SK-N-SH (cell line): ENCODE results near the gene CD300E. TPM values are rescaled to one million over a fixed set of nuclear protein-coding genes. Genes with fewer than 3 reads are reported as not detected.

Experiments used
- CTCF ChIA-PET: fragments of 300-600, 350-600 bp; formaldehyde crosslinking; extraction: SDS; loops from one replicate; lab custom pipeline; 2021; lab: Yijun Ruan, JAX
- POLR2A ChIA-PET: fragments of 350-600 bp; sonication (Branson Sonifier 250); formaldehyde crosslinking; extraction: SDS; loops from one replicate; lab custom pipeline; 2020; ENCODE audit warnings: antibody characterized with exemption, inconsistent platforms; lab: Yijun Ruan, JAX
- DNase-seq: peaks from one replicate; pipeline ENCODE4 v3.0.0; 2012
- H2AFZ ChIP-seq: fragments of 200-600 bp; sonication (generic); 2 replicates; pipeline ENCODE4 v1.8.1; 2016; ENCODE audit warnings: antibody characterized with exemption, mild to moderate bottlenecking, low read depth
- H3F3A ChIP-seq: fragments of 200-600 bp; sonication (generic); replicated peaks from 2 replicates; pipeline ENCODE3; 2016; ENCODE audit warnings: antibody characterized with exemption, mild to moderate bottlenecking; ENCODE audit not compliant: insufficient read depth
- H3K27ac ChIP-seq, 2 experiments: fragments of 200-500 bp in 1 of 2; fragments of 200-600 bp in 1 of 2; sonication (Bioruptor generic) in 1 of 2; sonication (generic), shearing (Covaris generic) in 1 of 2; 2 replicates each; pipeline versions ENCODE4 v1.5.1 to v1.6.1; 2014 to 2016; ENCODE audit warnings: low read depth in 2 of 2, inconsistent platforms in 1 of 2, low read length in 1 of 2, mild to moderate bottlenecking in 1 of 2, mixed read lengths in 1 of 2
- H3K27me3 ChIP-seq: fragments of 200-600 bp; sonication (generic), shearing (Covaris generic); 2 replicates; pipeline ENCODE4 v1.6.1; 2016; ENCODE audit warnings: mixed run types; ENCODE audit not compliant: insufficient read depth
- H3K36me3 ChIP-seq, 2 experiments: fragments of 200-500 bp in 1 of 2; fragments of 200-600 bp in 1 of 2; sonication (Bioruptor generic) in 1 of 2; sonication (generic) in 1 of 2; replicated peaks in 1 of 2; 2 replicates each; pipeline versions ENCODE3 to v1.5.1; 2014 to 2016; ENCODE audit warnings: low read length in 1 of 2, mild to moderate bottlenecking in 1 of 2; ENCODE audit not compliant: insufficient read depth in 2 of 2, control insufficient read depth in 1 of 2
- H3K4me1 ChIP-seq, 2 experiments: fragments of 200-500 bp in 1 of 2; fragments of 200-600 bp in 1 of 2; sonication (Bioruptor generic) in 1 of 2; sonication (generic), shearing (Covaris generic) in 1 of 2; 2 replicates each; pipeline versions ENCODE4 v1.5.1 to v1.6.1; 2014 to 2016; ENCODE audit warnings: low read depth in 1 of 2, low read length in 1 of 2, mixed run types in 1 of 2; ENCODE audit not compliant: insufficient read depth in 2 of 2, control insufficient read depth in 1 of 2
- H3K4me2 ChIP-seq: fragments of 200-600 bp; sonication (generic), shearing (Covaris generic); 2 replicates; pipeline ENCODE4 v1.6.1; 2017; ENCODE audit warnings: mixed run types
- H3K4me3 ChIP-seq, 2 experiments: fragments of 200-500 bp in 1 of 2; fragments of 200-600 bp in 1 of 2; sonication (Bioruptor generic) in 1 of 2; sonication (generic), shearing (Covaris generic) in 1 of 2; 2 replicates each; pipeline versions ENCODE4 v1.5.1 to v1.8.1; 2014 to 2016; ENCODE audit warnings: low read depth in 2 of 2, inconsistent platforms in 1 of 2, low read length in 1 of 2, mild to moderate bottlenecking in 1 of 2, mixed read lengths in 1 of 2, moderate library complexity in 1 of 2
- H3K79me2 ChIP-seq: fragments of 200-600 bp; sonication (generic); 2 replicates; pipeline ENCODE4 v1.8.1; 2017; ENCODE audit warnings: mild to moderate bottlenecking; ENCODE audit not compliant: insufficient read depth
- H3K9ac ChIP-seq: fragments of 200-600 bp; sonication (generic); 2 replicates; pipeline ENCODE4 v1.6.1; 2017; ENCODE audit warnings: mixed run types
- H3K9me2 ChIP-seq: fragments of 200-600 bp; sonication (generic); 2 replicates; pipeline ENCODE4 v1.6.1; 2017; ENCODE audit warnings: mixed run types
- H3K9me3 ChIP-seq: fragments of 200-600 bp; sonication (generic); 2 replicates; pipeline ENCODE4 v1.6.1; 2017; ENCODE audit warnings: mixed run types, mild to moderate bottlenecking, moderate library complexity
- H4K20me1 ChIP-seq: fragments of 200-600 bp; sonication (generic); 2 replicates; pipeline ENCODE4 v1.6.1; 2017; ENCODE audit warnings: mild to moderate bottlenecking, mixed run types; ENCODE audit not compliant: insufficient read depth
- CTCF ChIP-seq: fragments of 200-600 bp; sonication (generic); IDR thresholded peaks from 2 replicates; pipeline ENCODE4 v1.6.1; 2017; ENCODE audit warnings: antibody characterized with exemption, mild to moderate bottlenecking, moderate library complexity
- ELF1 ChIP-seq: IDR thresholded peaks from 2 replicates; pipeline ENCODE4 v1.4.0; 2012
- EP300 ChIP-seq, 2 experiments: IDR thresholded peaks; 2 replicates each; pipeline versions ENCODE4 v1.4.0 to v1.6.1; 2012; ENCODE audit warnings: borderline replicate concordance in 1 of 2, low read depth in 1 of 2, low read length in 1 of 2
- EZH2phosphoT487 ChIP-seq: fragments of 200-600 bp; sonication (generic); IDR thresholded peaks from 2 replicates; pipeline ENCODE4 v1.6.1; 2017; ENCODE audit warnings: low read depth, mixed run types, mild to moderate bottlenecking, antibody characterized with exemption, moderate library complexity, borderline replicate concordance
- MAX ChIP-seq: IDR thresholded peaks from 2 replicates; pipeline ENCODE4 v1.4.0; 2012; ENCODE audit warnings: low read depth
- MEF2A ChIP-seq: IDR thresholded peaks from 2 replicates; pipeline ENCODE4 v1.4.0; 2012; ENCODE audit warnings: low read depth, borderline replicate concordance
- MXI1 ChIP-seq: IDR thresholded peaks from 2 replicates; pipeline ENCODE4 v1.6.1; 2012; ENCODE audit warnings: mild to moderate bottlenecking, low read depth, low read length, improper control_type of control experiment
- NFIC ChIP-seq: IDR thresholded peaks from 2 replicates; pipeline ENCODE4 v1.4.0; 2012; ENCODE audit warnings: borderline replicate concordance
- NRF1 ChIP-seq: IDR thresholded peaks from 2 replicates; pipeline ENCODE4 v1.6.1; 2012; ENCODE audit warnings: low read depth, mild to moderate bottlenecking, low read length
- RAD21 ChIP-seq: IDR thresholded peaks from 2 replicates; pipeline ENCODE4 v1.6.1; 2012; ENCODE audit warnings: mild to moderate bottlenecking, low read length
- TAF1 ChIP-seq: IDR thresholded peaks from 2 replicates; pipeline ENCODE4 v1.6.1; 2012; ENCODE audit warnings: low read depth, mild to moderate bottlenecking, low read length, moderate library complexity, borderline replicate concordance
- TCF12 ChIP-seq: IDR thresholded peaks from 2 replicates; pipeline ENCODE4 v1.4.0; 2012
- TEAD4 ChIP-seq: IDR thresholded peaks from 2 replicates; pipeline ENCODE4 v1.4.0; 2012; ENCODE audit warnings: mild to moderate bottlenecking, borderline replicate concordance; ENCODE audit not compliant: insufficient read depth
- USF2 ChIP-seq: fragments of 150-350 bp; IDR thresholded peaks from 2 replicates; pipeline ENCODE4 v1.6.1; 2017; ENCODE audit warnings: antibody characterized with exemption, low read length, low read depth, borderline replicate concordance
- ZBTB33 ChIP-seq: IDR thresholded peaks from 2 replicates; pipeline ENCODE4 v1.4.0; 2012; ENCODE audit warnings: low read depth, borderline replicate concordance
- WGBS: methylation state at CpG from one replicate; pipeline ENCODE4 v1.1.6; 2017; ENCODE audit warnings: low lambda C conversion rate; 5-methylcytosine and 5-hydroxymethylcytosine counted together
- polyA plus RNA-seq, 3 experiments: library from polyadenylated mRNA; depleted of rRNA; stranded (reverse); fragments of >200 nt; gene quantifications; 2 replicates each; pipeline ENCODE4 v1.2.3, GENCODE V29; 2012
- TF ChIP-seq, protein P1 (sequence below): IDR thresholded peaks from 2 replicates; pipeline ENCODE4 v1.4.0; 2012; ENCODE audit warnings: low read depth, borderline replicate concordance
- TF ChIP-seq, protein P2 (sequence below): fragments of 150-350 bp; IDR thresholded peaks from 2 replicates; pipeline ENCODE4 v1.6.1; 2016; ENCODE audit warnings: mild to moderate bottlenecking, low read depth, low read length

Gene CD300E
- polyA plus RNA-seq, 1 of the 3 experiments (the other 2 are of a cell fraction): not detected

DNA sequence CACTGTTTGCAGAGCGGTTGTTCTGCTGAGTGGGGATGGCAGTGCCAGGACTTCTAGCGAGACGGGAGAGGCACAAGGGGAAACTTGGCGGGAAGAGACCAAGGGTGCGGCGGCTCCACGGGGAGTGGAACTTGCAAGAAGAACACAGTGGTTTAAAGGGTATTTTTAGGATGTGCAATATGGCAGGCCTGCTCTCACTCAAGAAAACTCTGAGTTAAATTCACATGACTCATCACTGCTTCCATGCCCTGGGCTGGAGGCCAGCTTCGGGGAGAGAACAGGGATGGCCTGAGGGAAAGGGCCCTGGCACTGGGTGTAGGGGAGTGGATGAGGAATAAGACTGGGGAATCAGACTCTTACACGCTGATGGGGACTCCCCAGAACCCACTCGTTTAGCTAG, 18.2 kb downstream of the CD300E start:
- H3K9ac ChIP-seq: no peak overlapping the region
- CTCF ChIA-PET: interaction anchor here (1.5 to 4.3 kb wide), 4 partner anchors 39 to 237 kb away, joined by 4 to 28 read pairs (median 14); partner anchors contain the start of genes CD300H and GPR142
- TF ChIP-seq, protein P1, sequence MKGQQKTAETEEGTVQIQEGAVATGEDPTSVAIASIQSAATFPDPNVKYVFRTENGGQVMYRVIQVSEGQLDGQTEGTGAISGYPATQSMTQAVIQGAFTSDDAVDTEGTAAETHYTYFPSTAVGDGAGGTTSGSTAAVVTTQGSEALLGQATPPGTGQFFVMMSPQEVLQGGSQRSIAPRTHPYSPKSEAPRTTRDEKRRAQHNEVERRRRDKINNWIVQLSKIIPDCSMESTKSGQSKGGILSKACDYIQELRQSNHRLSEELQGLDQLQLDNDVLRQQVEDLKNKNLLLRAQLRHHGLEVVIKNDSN: no peak
- no peak for TF ChIP-seq MAX
- no peak for TF ChIP-seq TCF12
- no peak for TF ChIP-seq MXI1
- no peak for TF ChIP-seq EP300 (IDR thresholded peaks at IDR 0.05; ENCODE audit: borderline replicate concordance in 1 of 2, low read depth in 1 of 2, low read length in 1 of 2)
- TF ChIP-seq NFIC: no peak
- TF ChIP-seq ELF1: no peak
- TF ChIP-seq EZH2phosphoT487: no peak
- TF ChIP-seq, protein P2, sequence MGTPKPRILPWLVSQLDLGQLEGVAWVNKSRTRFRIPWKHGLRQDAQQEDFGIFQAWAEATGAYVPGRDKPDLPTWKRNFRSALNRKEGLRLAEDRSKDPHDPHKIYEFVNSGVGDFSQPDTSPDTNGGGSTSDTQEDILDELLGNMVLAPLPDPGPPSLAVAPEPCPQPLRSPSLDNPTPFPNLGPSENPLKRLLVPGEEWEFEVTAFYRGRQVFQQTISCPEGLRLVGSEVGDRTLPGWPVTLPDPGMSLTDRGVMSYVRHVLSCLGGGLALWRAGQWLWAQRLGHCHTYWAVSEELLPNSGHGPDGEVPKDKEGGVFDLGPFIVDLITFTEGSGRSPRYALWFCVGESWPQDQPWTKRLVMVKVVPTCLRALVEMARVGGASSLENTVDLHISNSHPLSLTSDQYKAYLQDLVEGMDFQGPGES: no peak
- no peak for TF ChIP-seq ZBTB33
- TF ChIP-seq TAF1: no peak
- no peak for TF ChIP-seq RAD21
- TF ChIP-seq TEAD4: no peak
- TF ChIP-seq MEF2A: no peak
- no peak for TF ChIP-seq USF2
- no peak for TF ChIP-seq CTCF
- TF ChIP-seq NRF1: no peak
- DNase-seq: no peak
- POLR2A ChIA-PET: no interaction called here
- no peaks in the 10 kb centered on the region for H3K79me2 ChIP-seq
- H3K27me3 ChIP-seq: no peaks in the 10 kb centered on the region
- H3K9me3 ChIP-seq: no peaks in the 10 kb centered on the region
- no peak overlapping the region for H3K27ac ChIP-seq
- no peaks in the 10 kb centered on the region for H3F3A ChIP-seq
- H3K4me3 ChIP-seq: no peak overlapping the region
- no peaks in the 10 kb centered on the region for H3K9me2 ChIP-seq
- no peaks in the 10 kb centered on the region for H3K4me1 ChIP-seq
- H2AFZ ChIP-seq: no peak overlapping the region
- no peaks in the 10 kb centered on the region for H4K20me1 ChIP-seq
- H3K36me3 ChIP-seq: no peaks in the 10 kb centered on the region
- 35% methylated on average over 10 of the region's 10 CpGs for whole genome bisulfite sequencing
- no peak overlapping the region for H3K4me2 ChIP-seq
